GM21786 (cell line): ENCODE measurements around the gene RAG1.

Experiments used
- ATAC-seq: cut with Tn5 transposase; IDR thresholded peaks from one replicate; pipeline ENCODE4 v1.9.1; 2021; ENCODE audit not compliant: unreplicated experiment

Gene RAG1

DNA sequence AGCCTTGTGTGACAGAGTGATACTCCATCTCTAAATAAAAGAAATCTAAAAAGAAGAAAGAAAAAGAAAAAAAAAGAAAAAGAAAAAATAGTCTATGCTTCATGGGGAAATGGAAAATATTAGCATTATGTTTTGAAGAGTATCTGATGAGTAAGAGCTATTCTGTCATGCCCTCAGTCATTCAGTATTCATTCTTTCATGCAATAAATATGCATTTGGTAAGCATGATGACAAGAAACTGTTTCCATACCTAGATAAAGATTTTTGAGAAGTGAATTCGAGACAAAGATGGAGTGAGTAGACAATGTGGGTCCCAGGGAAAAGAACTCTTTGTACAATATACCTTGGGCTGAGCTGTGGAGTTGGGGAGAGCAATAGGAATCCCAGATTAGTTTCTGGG lies 20.3 kb downstream of the RAG1 start:
- no peak for ATAC-seq

DNA sequence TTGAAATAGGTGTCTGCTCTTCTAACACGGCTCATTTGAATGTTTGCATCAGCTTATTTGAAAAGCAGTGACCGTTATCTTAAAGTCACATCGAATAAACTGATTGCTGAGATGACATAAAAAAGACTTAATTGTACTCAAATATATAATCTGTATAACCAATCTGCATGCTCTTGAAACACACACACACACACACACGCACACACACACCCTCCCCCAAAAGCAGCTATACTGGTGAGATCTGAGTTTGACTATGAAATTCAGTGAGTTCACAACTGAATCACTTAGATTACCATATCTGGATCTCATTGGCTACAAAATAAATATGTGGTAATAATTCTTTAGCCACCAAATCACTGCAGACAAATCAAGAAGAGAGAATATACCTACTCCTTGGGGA lies 22.7 kb downstream of the RAG1 start:
- ATAC-seq, result no peak

DNA sequence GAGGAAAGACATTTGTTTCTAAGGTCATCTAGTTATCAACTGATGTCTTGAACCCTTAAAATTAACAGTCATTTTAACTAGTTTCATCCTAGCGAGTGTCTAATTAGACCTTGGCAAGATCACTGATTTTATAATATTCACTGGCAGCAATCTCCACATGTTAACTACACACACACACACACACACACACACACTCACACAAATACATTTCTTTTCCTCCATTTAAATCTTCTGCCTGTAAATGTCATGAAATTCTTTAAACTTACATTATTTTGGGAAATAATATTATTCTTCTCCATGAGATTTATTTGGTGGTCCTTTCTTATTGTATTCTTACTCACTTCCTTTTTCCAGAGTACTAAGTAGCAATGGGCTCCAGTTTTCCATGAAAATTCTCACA lies 23.6 kb downstream of the RAG1 start:
- no peak for ATAC-seq

DNA sequence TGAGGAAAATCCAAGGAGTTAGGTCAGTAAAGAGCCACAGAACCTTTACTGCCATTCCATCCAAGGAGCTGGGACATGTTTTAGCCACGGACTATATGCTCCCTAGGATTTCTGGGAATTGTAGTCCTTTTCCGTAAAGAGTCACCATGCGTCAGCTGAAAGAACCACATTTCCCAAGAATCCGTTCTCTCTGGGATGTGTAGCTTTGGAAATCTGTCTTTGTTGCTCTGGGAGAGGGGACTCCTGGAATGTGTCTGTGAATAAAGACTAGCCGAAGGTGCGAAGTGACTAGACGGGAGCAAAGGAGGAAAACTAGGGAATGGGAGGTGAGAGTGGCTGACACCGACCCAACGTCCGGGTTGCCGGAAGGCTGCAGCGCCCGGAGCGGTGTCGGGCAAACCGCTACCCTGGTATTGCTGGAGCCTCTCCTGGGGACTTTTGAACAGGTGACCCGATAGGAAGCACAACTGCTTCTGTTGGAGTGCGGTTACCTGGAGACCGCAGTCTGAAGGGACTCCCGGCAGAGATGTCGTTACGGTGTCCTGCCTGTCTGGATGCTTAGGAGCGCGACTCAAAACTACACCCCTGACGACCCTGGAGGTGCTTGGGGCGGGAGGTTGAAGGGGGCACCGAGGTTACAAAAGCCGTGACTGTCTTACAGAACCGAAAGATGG lies 26.6 kb downstream of the RAG1 start, which contains the start of gene IFTAP:
TSS of gene IFTAP (plus strand) at position 187 of the 674 bp plus-strand sequence. CDS start 15,602 bp downstream, outside the sequence.
- ATAC-seq, result peak; percentile 96

DNA sequence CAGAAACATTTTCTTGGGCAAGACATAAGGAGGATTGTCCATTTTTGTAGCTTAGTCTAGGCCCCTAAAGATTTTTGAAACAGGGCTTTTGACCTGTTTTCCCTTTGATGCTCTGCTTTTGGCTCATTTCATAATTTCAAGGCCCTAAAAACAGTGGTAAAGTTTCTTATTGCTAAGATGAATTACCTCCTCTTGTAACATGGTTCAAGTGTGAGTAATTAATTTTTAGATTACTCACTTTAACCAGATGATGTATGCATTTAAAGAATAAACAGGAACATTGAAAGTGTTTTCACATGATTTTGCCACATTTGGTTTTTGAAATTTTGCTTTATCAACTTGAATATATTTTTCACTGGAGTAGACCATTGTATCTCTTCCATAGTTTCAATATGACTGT lies 29.1 kb downstream of the RAG1 start:
- no peak for ATAC-seq

DNA sequence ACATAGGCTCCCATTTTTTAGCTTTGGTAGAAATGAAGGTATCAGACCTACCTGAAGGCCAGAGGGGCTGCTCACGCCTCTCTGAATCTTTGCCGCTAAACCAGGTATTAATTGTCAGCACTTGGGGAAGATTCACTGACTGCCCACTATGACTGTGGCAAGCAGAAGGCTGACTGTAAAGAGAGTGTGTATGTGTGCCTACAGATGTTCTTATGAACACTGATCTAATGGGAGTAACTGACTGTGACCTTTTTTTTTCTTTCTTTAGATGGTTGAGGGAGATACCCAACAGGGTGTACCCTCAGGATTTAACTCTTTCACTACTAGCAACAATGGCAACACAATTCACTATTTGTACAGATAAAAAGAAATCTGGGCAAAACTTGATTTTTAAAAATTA lies 30.2 kb downstream of the RAG1 start, which contains the start of gene RAG2:
TSS of gene RAG2 (minus strand) at position 186 of the 400 bp plus-strand sequence. CDS start 4,068 bp downstream, outside the sequence.
- no peak for ATAC-seq

DNA sequence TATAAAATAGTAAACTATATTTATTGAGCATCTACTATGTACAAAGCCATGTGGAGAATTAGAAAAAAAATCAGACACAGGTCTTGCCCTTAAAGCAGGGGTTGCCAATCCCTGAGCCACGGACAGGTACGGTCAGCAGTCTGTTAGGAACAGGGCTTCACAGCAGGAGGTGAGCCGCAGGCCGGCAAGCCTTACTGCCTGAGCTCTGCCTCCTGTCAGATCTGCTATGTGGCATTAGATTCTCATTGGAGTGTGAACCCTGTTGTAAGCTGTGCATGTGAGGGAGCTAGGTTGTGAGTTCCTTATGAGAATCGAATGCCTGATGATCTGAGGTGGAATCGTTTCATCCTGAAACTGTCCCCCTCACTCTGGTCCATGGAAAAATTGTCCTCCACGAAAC lies 32.4 kb downstream of the RAG1 start:
- ATAC-seq, result no peak

DNA sequence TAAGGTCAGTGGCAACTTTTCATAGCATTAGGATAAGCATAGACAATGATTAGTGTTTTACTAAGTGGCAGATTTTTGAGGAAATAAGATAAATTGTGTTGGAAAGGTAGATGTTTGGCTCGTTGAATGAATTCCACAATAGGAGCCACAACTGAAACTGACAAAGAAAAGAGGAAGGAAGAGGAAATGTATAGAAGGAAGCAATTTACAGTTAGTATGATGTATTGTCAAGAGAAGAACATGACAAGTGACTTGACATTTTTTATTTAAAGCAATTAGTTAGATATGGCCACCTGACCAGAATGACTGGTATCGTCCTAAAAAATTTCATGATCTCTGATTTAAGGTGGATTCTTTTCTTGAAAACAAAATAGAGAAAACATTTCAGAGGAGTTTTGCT lies 33.3 kb downstream of the RAG1 start:
- no peak for ATAC-seq

DNA sequence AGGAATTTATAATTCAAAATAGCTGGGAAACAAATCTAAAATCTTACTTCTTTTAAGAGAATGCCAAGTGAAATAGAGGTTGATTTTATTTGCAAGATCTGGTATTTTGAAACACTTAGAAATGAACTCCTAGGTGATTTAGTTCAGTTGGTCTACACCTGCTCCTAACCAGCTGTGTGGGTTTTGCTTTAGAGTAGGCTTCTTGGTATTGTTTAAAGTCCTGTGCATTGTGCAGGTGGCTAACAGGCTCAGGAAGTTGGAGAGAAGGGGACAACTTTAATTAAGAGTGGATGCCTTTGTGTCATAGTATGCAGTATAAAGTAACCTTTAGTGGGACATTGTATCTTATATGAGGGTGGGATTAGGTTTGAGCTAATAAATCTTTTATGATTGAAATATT lies 34.3 kb downstream of the RAG1 start:
- no peak for ATAC-seq

DNA sequence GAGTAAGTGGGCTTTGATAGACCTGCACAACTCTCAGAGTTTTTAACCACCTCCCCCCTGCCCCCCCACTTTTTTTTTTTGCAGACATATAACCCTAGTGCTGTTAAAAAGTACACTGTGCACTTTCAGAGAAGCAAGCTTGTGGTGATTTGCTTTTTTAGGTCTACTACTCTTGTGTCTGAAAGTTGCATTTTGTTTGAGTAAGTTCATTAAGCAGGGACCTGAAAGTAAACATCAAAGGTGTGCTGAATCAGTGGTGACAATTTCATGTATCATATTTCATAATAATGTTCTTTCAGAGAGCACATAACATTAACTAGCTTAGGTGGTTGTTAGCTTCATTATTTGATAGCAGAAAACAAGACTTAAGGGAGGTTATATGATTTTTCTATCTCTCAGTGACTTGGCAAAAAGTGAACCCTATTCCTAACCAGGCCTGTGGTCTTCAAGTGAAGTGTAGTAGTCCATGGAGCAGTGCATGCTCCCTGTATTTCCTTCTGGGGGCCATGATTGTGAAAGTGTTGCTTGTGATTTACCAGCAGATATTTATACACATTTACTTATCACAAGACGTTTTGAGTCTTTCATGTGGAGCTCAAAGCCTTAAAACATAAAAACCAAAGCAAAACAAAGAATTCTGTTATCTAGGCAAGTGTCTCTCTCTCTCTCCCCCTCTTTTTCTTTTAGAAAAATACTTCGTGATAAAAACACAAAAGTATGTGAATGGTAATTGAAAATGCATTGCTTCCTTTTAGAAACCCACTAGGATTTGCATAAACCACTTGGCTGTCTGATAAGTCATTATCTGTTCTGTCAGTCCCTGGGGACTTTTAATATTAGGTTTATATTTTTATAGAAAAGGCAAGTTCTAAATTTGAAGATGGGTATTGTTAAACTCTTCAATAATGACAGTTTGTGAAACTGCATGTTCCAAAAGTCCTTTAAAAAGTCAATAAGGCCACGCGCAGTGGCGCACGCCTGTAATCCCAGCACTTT lies 37.7 kb downstream of the RAG1 start:
- peak; percentile 47 for ATAC-seq

DNA sequence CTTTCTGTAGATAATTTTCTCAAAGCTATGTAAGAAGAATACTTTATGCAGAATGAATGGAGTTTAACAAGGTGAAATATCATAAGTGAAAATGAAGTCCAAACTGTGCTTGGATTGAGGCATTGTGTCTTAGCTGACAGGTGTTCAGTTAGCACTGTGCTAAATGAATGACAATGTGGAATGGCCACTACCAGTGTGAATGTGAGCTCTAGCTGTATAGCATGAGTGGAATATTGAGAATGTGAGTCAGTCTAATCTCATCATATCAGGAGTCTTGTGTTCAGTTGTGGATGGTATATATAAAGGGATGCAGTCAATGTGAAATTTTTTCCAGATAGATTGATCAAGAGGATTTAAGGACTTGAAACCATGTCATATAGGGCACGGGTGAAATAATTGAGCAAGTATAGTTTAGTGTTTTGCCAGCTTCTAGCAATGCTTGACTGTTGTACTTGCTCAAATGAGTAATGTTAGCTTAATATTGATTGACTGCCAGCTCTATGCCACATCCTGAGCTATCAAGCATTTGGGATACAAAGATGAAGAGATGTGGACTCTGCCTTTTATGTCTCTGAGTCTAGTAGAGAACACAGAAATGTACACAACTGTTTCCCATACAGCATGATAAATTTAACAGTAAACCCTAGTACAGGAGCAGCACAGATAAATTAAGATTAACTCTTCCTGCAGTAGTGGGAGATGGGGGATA lies 40.8 kb downstream of the RAG1 start:
- no peak for ATAC-seq

DNA sequence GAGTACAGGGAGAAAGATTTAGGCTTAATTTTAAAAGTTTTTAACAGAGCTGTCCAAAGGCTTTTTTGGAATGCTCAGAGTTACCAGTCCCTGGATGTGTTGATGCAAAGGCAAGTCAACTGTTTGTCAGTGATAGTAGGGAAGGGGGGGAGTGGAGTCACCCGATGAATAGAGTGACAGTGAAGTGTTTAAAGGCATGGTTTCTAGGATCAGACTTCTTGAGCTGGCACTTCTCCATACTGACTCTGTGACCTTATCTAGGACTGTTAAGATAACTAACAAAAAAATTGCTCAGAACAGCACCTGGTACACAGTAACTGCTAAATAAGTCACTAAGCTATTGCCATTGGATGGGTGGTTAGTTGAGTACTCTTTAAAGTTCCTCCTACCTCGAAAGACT lies 41.6 kb downstream of the RAG1 start:
- no peak for ATAC-seq

DNA sequence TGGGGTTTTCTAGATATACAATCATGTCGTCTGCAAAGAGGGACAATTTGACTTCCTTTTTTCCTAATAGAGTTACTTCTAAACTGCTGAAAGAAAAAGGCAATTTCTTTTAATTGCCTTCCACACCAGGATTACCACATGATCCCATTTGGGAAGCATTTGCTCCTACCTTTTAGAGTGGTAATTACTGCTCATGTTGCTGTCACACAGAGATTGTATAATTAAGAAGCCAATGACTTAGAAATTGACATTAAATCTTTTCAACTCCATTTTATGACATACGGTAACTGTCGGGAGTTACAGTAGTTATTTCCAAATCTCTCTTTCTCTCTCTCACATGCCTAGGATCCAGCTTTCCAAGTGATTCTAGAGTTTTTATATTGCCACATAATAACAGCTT lies 48.0 kb downstream of the RAG1 start:
- ATAC-seq, result no peak

DNA sequence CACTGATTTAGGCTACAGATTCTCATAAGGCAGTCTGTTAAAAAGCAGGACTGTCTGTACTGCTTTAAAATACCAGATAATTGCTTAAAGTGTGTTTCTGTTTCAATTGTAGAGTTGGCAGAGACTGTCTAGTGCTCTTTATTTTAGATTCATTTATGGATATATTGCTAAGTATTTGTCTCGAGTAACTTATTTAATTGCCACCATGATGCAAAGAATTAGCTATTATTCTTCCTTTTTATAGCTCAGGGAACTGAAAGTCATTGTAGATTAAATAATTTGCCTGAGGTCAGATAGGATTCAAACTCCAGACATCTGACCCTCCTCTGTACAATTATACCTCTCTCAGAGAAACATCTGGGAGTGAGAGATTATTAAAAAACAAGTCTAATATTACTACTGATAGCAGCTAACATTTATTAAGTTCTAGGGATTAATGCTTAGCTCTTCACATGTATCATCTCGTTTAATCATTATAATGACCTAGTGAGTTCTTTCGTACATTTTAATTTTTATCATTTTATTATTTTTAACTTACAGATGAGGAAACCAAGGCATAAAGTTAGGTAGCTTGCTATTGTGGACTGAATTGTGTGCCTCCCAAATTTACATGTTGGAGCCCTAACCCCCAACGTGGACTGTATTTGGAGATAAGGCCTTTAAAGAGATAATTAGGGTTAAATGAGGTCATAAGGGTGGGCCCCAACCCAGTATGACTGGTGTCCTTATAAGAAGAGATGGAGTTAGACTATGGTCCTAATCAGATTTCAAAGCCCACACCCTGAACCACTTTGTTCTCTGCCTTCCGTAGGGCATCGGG lies 49.9 kb downstream of the RAG1 start:
- ATAC-seq, result no peak

DNA sequence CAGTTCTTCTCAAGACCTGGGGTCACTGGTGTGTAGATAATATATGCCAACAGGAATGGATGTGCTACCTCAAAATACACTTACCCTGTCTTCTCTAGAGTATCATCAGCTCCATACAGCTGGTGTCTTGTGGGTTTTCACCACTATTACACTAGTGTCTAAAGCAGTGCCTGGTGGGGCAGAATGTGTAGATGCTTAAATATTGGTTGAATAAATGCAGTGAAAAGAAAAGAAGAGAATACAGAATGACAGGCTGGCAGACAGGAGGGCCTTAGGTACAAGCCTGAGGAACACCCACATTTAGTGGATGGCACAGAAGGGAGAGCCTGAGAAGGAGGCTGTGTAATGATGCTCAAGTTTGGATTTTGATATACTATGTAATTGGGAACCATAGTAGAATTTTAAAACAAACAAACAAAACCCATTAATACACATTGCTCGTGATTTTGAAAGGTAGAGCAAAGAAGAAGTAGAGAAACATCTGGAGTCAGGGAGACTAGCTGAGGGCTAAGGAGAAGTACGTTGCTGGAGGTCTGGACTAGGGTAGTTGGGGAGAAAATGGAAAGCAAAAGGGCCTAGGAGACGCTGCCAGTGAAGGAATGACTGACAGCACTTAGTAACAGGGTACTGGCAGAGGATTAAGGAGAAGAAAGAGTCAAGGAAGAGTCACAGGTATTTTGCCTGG lies 50.7 kb downstream of the RAG1 start:
- no peak for ATAC-seq

DNA sequence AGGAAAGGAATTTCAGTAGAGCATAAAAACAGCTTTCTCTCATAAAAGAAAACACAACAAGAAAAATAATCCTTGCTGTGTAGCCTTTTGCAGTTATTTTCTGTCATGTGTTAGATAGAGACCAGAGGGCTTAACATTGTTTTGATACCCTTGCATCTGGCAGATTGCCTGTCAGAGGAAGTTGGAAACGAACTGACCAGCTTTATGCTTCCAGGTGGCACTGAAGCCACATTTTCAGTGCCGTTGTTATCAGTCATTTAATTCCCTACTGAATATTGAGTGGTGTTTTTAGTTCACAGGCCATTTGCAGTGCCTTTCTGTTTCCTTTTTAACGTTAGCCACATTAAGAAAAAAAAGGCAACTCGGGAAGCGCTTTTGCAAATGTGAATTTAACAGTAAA lies 51.7 kb downstream of the RAG1 start:
- ATAC-seq, result no peak

DNA sequence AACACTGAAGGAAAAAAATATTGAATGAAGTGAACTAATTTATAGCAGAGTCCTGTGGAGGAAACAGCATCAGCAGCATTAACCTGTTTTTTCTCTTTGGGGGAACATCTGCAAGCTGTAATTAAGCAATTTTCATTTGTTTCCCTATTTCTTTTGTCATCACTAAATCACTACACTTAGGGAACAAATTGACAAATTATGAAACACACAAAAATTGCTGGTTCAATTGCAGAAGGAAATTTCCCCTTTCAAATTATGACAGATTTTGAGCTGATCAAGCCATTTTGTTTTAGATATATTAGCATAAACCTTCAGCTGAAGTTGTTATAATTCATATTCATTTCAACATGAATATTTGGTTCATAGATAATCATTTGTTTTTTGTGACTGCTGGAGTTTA lies 52.4 kb downstream of the RAG1 start:
- no peak for ATAC-seq

DNA sequence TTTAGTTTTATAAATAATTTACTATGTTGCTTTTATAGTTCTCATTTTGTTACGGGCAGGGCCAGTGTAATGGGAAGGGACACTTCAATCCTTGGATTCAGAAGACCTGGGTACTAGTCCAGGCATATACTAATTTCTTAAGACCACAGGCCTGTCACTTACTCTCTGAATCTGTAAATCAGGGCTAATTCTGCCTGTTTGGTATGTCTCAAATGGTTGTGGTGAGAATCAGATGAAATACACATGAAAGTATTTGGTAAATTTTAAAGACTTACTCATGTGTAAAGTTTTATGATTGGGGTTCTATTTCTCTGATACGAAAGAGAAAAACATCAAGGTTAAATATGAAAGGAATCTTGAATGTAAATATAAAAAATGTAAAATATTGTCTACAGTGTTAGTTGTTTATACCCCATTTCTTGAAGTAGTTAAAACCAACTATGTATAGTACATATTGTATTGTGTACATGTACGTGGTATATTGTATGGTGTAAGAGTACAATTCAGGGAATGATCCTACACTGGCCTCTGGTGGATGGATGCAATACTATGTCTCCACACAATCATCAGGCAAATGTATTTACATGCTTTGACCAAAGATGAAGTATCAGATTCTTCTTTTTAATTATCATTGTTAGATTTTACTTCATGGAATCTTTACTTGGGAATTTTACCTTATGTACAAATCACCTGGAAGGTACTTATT lies 54.8 kb downstream of the RAG1 start:
- ATAC-seq, result peak; percentile 79

DNA sequence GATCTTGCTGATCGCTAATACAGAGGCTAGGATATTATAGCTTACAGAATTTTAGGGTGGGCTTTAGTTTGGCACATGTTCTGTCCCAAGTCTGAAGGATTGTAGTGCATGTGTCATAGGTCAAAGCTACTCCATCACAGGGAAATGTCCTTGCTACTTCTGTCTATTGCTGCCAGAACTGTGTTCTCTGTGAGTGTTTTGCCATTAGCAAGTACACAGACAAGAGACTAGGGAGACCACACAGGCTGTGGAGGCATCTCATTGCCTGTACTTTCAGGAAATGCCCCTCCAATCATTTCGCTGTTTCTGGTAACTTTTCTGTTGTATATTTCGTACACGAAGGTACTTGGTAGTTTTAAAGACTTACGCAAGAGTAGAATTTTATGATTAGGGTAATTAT lies 55.7 kb downstream of the RAG1 start:
- no peak for ATAC-seq
